SK-N-SH (cell line): ENCODE measurements around the gene RPS6KC1. TPM values are rescaled to one million over a fixed set of nuclear protein-coding genes. Genes with fewer than 3 reads are reported as not detected.

Source experiments
- CTCF ChIA-PET: fragments of 300-600, 350-600 bp; formaldehyde crosslinking; extraction: SDS; loops from one replicate; lab custom pipeline; 2021; lab: Yijun Ruan, JAX
- POLR2A ChIA-PET: fragments of 350-600 bp; sonication (Branson Sonifier 250); formaldehyde crosslinking; extraction: SDS; loops from one replicate; lab custom pipeline; 2020; ENCODE audit warnings: antibody characterized with exemption, inconsistent platforms; lab: Yijun Ruan, JAX
- DNase-seq: peaks from one replicate; pipeline ENCODE4 v3.0.0; 2012
- H2AFZ ChIP-seq: fragments of 200-600 bp; sonication (generic); 2 replicates; pipeline ENCODE4 v1.8.1; 2016; ENCODE audit warnings: antibody characterized with exemption, mild to moderate bottlenecking, low read depth
- H3F3A ChIP-seq: fragments of 200-600 bp; sonication (generic); replicated peaks from 2 replicates; pipeline ENCODE3; 2016; ENCODE audit warnings: antibody characterized with exemption, mild to moderate bottlenecking; ENCODE audit not compliant: insufficient read depth
- H3K27ac ChIP-seq, 2 experiments: fragments of 200-500 bp in 1 of 2; fragments of 200-600 bp in 1 of 2; sonication (Bioruptor generic) in 1 of 2; sonication (generic), shearing (Covaris generic) in 1 of 2; 2 replicates each; pipeline versions ENCODE4 v1.5.1 to v1.6.1; 2014 to 2016; ENCODE audit warnings: low read depth in 2 of 2, inconsistent platforms in 1 of 2, low read length in 1 of 2, mild to moderate bottlenecking in 1 of 2, mixed read lengths in 1 of 2
- H3K27me3 ChIP-seq: fragments of 200-600 bp; sonication (generic), shearing (Covaris generic); 2 replicates; pipeline ENCODE4 v1.6.1; 2016; ENCODE audit warnings: mixed run types; ENCODE audit not compliant: insufficient read depth
- H3K36me3 ChIP-seq, 2 experiments: fragments of 200-500 bp in 1 of 2; fragments of 200-600 bp in 1 of 2; sonication (Bioruptor generic) in 1 of 2; sonication (generic) in 1 of 2; replicated peaks in 1 of 2; 2 replicates each; pipeline versions ENCODE3 to v1.5.1; 2014 to 2016; ENCODE audit warnings: low read length in 1 of 2, mild to moderate bottlenecking in 1 of 2; ENCODE audit not compliant: insufficient read depth in 2 of 2, control insufficient read depth in 1 of 2
- H3K4me1 ChIP-seq, 2 experiments: fragments of 200-500 bp in 1 of 2; fragments of 200-600 bp in 1 of 2; sonication (Bioruptor generic) in 1 of 2; sonication (generic), shearing (Covaris generic) in 1 of 2; 2 replicates each; pipeline versions ENCODE4 v1.5.1 to v1.6.1; 2014 to 2016; ENCODE audit warnings: low read depth in 1 of 2, low read length in 1 of 2, mixed run types in 1 of 2; ENCODE audit not compliant: insufficient read depth in 2 of 2, control insufficient read depth in 1 of 2
- H3K4me2 ChIP-seq: fragments of 200-600 bp; sonication (generic), shearing (Covaris generic); 2 replicates; pipeline ENCODE4 v1.6.1; 2017; ENCODE audit warnings: mixed run types
- H3K4me3 ChIP-seq, 2 experiments: fragments of 200-500 bp in 1 of 2; fragments of 200-600 bp in 1 of 2; sonication (Bioruptor generic) in 1 of 2; sonication (generic), shearing (Covaris generic) in 1 of 2; 2 replicates each; pipeline versions ENCODE4 v1.5.1 to v1.8.1; 2014 to 2016; ENCODE audit warnings: low read depth in 2 of 2, inconsistent platforms in 1 of 2, low read length in 1 of 2, mild to moderate bottlenecking in 1 of 2, mixed read lengths in 1 of 2, moderate library complexity in 1 of 2
- H3K79me2 ChIP-seq: fragments of 200-600 bp; sonication (generic); 2 replicates; pipeline ENCODE4 v1.8.1; 2017; ENCODE audit warnings: mild to moderate bottlenecking; ENCODE audit not compliant: insufficient read depth
- H3K9ac ChIP-seq: fragments of 200-600 bp; sonication (generic); 2 replicates; pipeline ENCODE4 v1.6.1; 2017; ENCODE audit warnings: mixed run types
- H3K9me2 ChIP-seq: fragments of 200-600 bp; sonication (generic); 2 replicates; pipeline ENCODE4 v1.6.1; 2017; ENCODE audit warnings: mixed run types
- H3K9me3 ChIP-seq: fragments of 200-600 bp; sonication (generic); 2 replicates; pipeline ENCODE4 v1.6.1; 2017; ENCODE audit warnings: mixed run types, mild to moderate bottlenecking, moderate library complexity
- H4K20me1 ChIP-seq: fragments of 200-600 bp; sonication (generic); 2 replicates; pipeline ENCODE4 v1.6.1; 2017; ENCODE audit warnings: mild to moderate bottlenecking, mixed run types; ENCODE audit not compliant: insufficient read depth
- EP300 ChIP-seq, 2 experiments: IDR thresholded peaks; 2 replicates each; pipeline versions ENCODE4 v1.4.0 to v1.6.1; 2012; ENCODE audit warnings: borderline replicate concordance in 1 of 2, low read depth in 1 of 2, low read length in 1 of 2
- EZH2phosphoT487 ChIP-seq: fragments of 200-600 bp; sonication (generic); IDR thresholded peaks from 2 replicates; pipeline ENCODE4 v1.6.1; 2017; ENCODE audit warnings: low read depth, mixed run types, mild to moderate bottlenecking, antibody characterized with exemption, moderate library complexity, borderline replicate concordance
- FOSL2 ChIP-seq: IDR thresholded peaks from 2 replicates; pipeline ENCODE4 v1.4.0; 2012; ENCODE audit warnings: low read depth, mild to moderate bottlenecking, moderate library complexity, borderline replicate concordance
- FOXM1 ChIP-seq: IDR thresholded peaks from 2 replicates; pipeline ENCODE4 v1.4.0; 2012; ENCODE audit warnings: low read depth, mild to moderate bottlenecking
- GABPA ChIP-seq: IDR thresholded peaks from 2 replicates; pipeline ENCODE4 v1.4.0; 2012; ENCODE audit warnings: low read depth, mild to moderate bottlenecking
- GATA2 ChIP-seq: sonication (generic); formaldehyde crosslinking; IDR thresholded peaks from 2 replicates; pipeline ENCODE4 v1.5.0; 2020; ENCODE audit warnings: mild to moderate bottlenecking, missing genetic modification reagents
- IRF3 ChIP-seq: fragments of 150-350 bp; IDR thresholded peaks from 2 replicates; pipeline ENCODE4 v1.6.1; 2016; ENCODE audit warnings: mild to moderate bottlenecking, low read depth, low read length
- MEF2A ChIP-seq: IDR thresholded peaks from 2 replicates; pipeline ENCODE4 v1.4.0; 2012; ENCODE audit warnings: low read depth, borderline replicate concordance
- MXI1 ChIP-seq: IDR thresholded peaks from 2 replicates; pipeline ENCODE4 v1.6.1; 2012; ENCODE audit warnings: mild to moderate bottlenecking, low read depth, low read length, improper control_type of control experiment
- NFIC ChIP-seq: IDR thresholded peaks from 2 replicates; pipeline ENCODE4 v1.4.0; 2012; ENCODE audit warnings: borderline replicate concordance
- NRF1 ChIP-seq: IDR thresholded peaks from 2 replicates; pipeline ENCODE4 v1.6.1; 2012; ENCODE audit warnings: low read depth, mild to moderate bottlenecking, low read length
- PBX3 ChIP-seq: IDR thresholded peaks from 2 replicates; pipeline ENCODE4; 2012
- RAD21 ChIP-seq: IDR thresholded peaks from 2 replicates; pipeline ENCODE4 v1.6.1; 2012; ENCODE audit warnings: mild to moderate bottlenecking, low read length
- RXRA ChIP-seq: IDR thresholded peaks from 2 replicates; pipeline ENCODE4 v1.4.0; 2012; ENCODE audit warnings: low read depth, mild to moderate bottlenecking, borderline replicate concordance
- SIN3A ChIP-seq: IDR thresholded peaks from 2 replicates; pipeline ENCODE4 v1.6.1; 2012; ENCODE audit warnings: low read depth, mild to moderate bottlenecking, low read length, moderate library complexity, borderline replicate concordance
- YY1 ChIP-seq: IDR thresholded peaks from 2 replicates; pipeline ENCODE4 v1.4.0; 2012; ENCODE audit warnings: low read depth, mild to moderate bottlenecking
- WGBS: methylation state at CpG from one replicate; pipeline ENCODE4 v1.1.6; 2017; ENCODE audit warnings: low lambda C conversion rate; 5-methylcytosine and 5-hydroxymethylcytosine counted together
- polyA plus RNA-seq, 3 experiments: library from polyadenylated mRNA; depleted of rRNA; stranded (reverse); fragments of >200 nt; gene quantifications; 2 replicates each; pipeline ENCODE4 v1.2.3, GENCODE V29; 2012
- TF ChIP-seq, protein P1 (sequence below): IDR thresholded peaks from 2 replicates; pipeline ENCODE4 v1.4.0; 2012; ENCODE audit warnings: low read depth, borderline replicate concordance
- TF ChIP-seq, protein P2 (sequence below): IDR thresholded peaks from 2 replicates; pipeline ENCODE4 v1.4.0; 2012; ENCODE audit warnings: low read depth

RPS6KC1 gene
- polyA plus RNA-seq, 1 of the 3 experiments (the other 2 are of a cell fraction) = 7.8 TPM

- TF ChIP-seq PBX3 = no peak
- TF ChIP-seq FOXM1 = no peak
- no peak for TF ChIP-seq GATA2
These were observed 31.5 kb downstream of the RPS6KC1 start (continued) for GRCh38 chr1:213082420-213083111.

DNA sequence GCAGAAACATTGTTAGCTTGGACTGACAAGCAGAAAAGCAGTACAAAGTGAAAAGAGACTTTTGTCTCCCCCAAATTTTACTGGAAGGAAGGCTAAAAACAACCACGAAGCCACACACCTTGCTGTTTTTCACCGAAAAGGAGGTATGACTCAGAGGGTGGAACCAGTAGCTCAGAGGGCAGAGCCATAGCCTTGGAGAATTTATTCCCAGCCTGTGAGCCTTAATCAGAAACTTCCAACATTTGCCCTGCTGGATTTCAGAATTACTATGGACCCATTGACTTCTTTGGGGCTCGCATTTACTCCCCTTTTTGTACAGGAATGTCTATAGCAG is 32.0 kb downstream of the RPS6KC1 start:
- Histone ChIP-seq H3F3A (peaks cover under 1% of the 10 kb centered on the region), H3K9me2 (no peaks in the 10 kb centered on the region), H3K27ac (no peak overlapping the region), H3K4me2 (no peak overlapping the region), H3K27me3 (no peaks in the 10 kb centered on the region), H3K9ac (no peak overlapping the region), H3K4me3 (no peak overlapping the region), H4K20me1 (no peaks in the 10 kb centered on the region), H3K36me3 (peaks cover 48 to 49% of the 10 kb centered on the region in 2 experiments), H2AFZ (no peak overlapping the region), H3K79me2 (no peaks in the 10 kb centered on the region), H3K9me3 (no peaks in the 10 kb centered on the region), H3K4me1 (peaks cover 0 to 3% of the 10 kb centered on the region in 2 experiments; a peak in 1 of 4 replicates)
- 84% methylated on average over 3 of the region's 3 CpGs for WGBS
- TF ChIP-seq NFIC = no peak
- TF ChIP-seq RAD21 = no peak
- no peak for TF ChIP-seq FOSL2
- TF ChIP-seq MEF2A = no peak
- no peak for TF ChIP-seq EZH2phosphoT487
- no peak for TF ChIP-seq YY1
- no peak for TF ChIP-seq MXI1
- TF ChIP-seq NRF1 = no peak
- TF ChIP-seq IRF3 = no peak
- no peak for TF ChIP-seq SIN3A
- TF ChIP-seq GABPA = no peak
- TF ChIP-seq, protein P1, sequence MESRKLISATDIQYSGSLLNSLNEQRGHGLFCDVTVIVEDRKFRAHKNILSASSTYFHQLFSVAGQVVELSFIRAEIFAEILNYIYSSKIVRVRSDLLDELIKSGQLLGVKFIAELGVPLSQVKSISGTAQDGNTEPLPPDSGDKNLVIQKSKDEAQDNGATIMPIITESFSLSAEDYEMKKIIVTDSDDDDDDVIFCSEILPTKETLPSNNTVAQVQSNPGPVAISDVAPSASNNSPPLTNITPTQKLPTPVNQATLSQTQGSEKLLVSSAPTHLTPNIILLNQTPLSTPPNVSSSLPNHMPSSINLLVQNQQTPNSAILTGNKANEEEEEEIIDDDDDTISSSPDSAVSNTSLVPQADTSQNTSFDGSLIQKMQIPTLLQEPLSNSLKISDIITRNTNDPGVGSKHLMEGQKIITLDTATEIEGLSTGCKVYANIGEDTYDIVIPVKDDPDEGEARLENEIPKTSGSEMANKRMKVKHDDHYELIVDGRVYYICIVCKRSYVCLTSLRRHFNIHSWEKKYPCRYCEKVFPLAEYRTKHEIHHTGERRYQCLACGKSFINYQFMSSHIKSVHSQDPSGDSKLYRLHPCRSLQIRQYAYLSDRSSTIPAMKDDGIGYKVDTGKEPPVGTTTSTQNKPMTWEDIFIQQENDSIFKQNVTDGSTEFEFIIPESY = no peak
- TF ChIP-seq, protein P2, sequence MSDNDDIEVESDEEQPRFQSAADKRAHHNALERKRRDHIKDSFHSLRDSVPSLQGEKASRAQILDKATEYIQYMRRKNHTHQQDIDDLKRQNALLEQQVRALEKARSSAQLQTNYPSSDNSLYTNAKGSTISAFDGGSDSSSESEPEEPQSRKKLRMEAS = no peak
- TF ChIP-seq EP300 (IDR thresholded peaks at IDR 0.05; ENCODE audit: borderline replicate concordance in 1 of 2, low read depth in 1 of 2, low read length in 1 of 2) = no peak
- no peak for TF ChIP-seq RXRA
- ChIA-PET CTCF (no interaction called here), POLR2A (no interaction called here)
- DNase-seq = no peak
